Neural cell (in vitro differentiated cells): ENCODE data around the gene MPIG6B. TPM values are rescaled to one million over a fixed set of nuclear protein-coding genes. Genes with fewer than 3 reads are reported as not detected.

Source experiments
- H2AFZ ChIP-seq: fragments of 200-600, 300-800 bp; sonication (generic), shearing (Covaris generic); 2 replicates; pipeline ENCODE4 v1.6.0; 2014; ENCODE audit warnings: low read depth, mild to moderate bottlenecking, antibody characterized with exemption, low read length, moderate library complexity
- H3F3A ChIP-seq: fragments of 200-600 bp; shearing (Covaris generic); 2 replicates; pipeline ENCODE4 v1.6.1; 2016; ENCODE audit warnings: mild to moderate bottlenecking, moderate library complexity, mixed read lengths, antibody characterized with exemption, low read length; ENCODE audit not compliant: insufficient read depth, poor library complexity, severe bottlenecking
- H3K27ac ChIP-seq: fragments of 200-600, 300-800 bp; sonication (generic), shearing (Covaris generic); 2 replicates; pipeline ENCODE4 v1.5.1; 2014; ENCODE audit warnings: mild to moderate bottlenecking, low read length, moderate library complexity
- H3K27me3 ChIP-seq: fragments of 300-800, 200-600 bp; sonication (generic), shearing (Covaris generic); 2 replicates; pipeline ENCODE4 v1.6.0; 2014; ENCODE audit warnings: mild to moderate bottlenecking, low read depth, low read length, moderate library complexity; ENCODE audit not compliant: insufficient read depth
- H3K36me3 ChIP-seq: fragments of 300-800, 200-600 bp; sonication (generic), shearing (Covaris generic); 2 replicates; pipeline ENCODE4 v1.5.1; 2014; ENCODE audit warnings: mild to moderate bottlenecking, antibody characterized with exemption, low read length, moderate library complexity; ENCODE audit not compliant: insufficient read depth
- H3K4me2 ChIP-seq: fragments of 300-800, 200-600 bp; sonication (generic), shearing (Covaris generic); 2 replicates; pipeline ENCODE4 v1.6.0; 2014; ENCODE audit warnings: mild to moderate bottlenecking, low read length
- H3K4me3 ChIP-seq: fragments of 300-800, 200-600 bp; sonication (generic), shearing (Covaris generic); 2 replicates; pipeline ENCODE4 v1.5.1; 2014; ENCODE audit warnings: mild to moderate bottlenecking, low read length, moderate library complexity
- H3K79me2 ChIP-seq: fragments of 200-600 bp; shearing (Covaris generic); replicated peaks from 2 replicates; pipeline ENCODE4 v1.6.0; 2014; ENCODE audit warnings: mild to moderate bottlenecking, low read length, moderate library complexity; ENCODE audit not compliant: insufficient read depth
- H3K9ac ChIP-seq: fragments of 300-800, 200-600 bp; sonication (generic), shearing (Covaris generic); 2 replicates; pipeline ENCODE4 v1.6.1; 2016; ENCODE audit warnings: mild to moderate bottlenecking, low read length, mixed read lengths
- H3K9me2 ChIP-seq: fragments of 200-600 bp; shearing (Covaris generic); 2 replicates; pipeline ENCODE4 v1.6.1; 2016; ENCODE audit warnings: mild to moderate bottlenecking, low read length, mixed read lengths; ENCODE audit not compliant: insufficient read depth
- H3K9me3 ChIP-seq: fragments of 200-600, 300-800 bp; sonication (generic), shearing (Covaris generic); 2 replicates; pipeline ENCODE4 v1.6.1; 2016; ENCODE audit warnings: mild to moderate bottlenecking, mixed run types, low read length, moderate library complexity, mixed read lengths
- H4K20me1 ChIP-seq: fragments of 200-600 bp; shearing (Covaris generic); 2 replicates; pipeline ENCODE4 v1.6.1; 2016; ENCODE audit warnings: mild to moderate bottlenecking, mixed run types; ENCODE audit not compliant: insufficient read depth
- EP300 ChIP-seq: fragments of 450-650 bp; conservative IDR thresholded peaks from 2 replicates; pipeline ENCODE4 v1.6.1; 2014; ENCODE audit warnings: antibody characterized with exemption, mild to moderate bottlenecking, moderate library complexity; ENCODE audit not compliant: poor library complexity, severe bottlenecking
- EZH2 ChIP-seq: fragments of 200-600, 300-800 bp; shearing (Covaris generic), sonication (generic); IDR thresholded peaks from 2 replicates; pipeline ENCODE4 v1.6.1; 2014; ENCODE audit warnings: antibody characterized with exemption, low read length, borderline replicate concordance, mild to moderate bottlenecking; ENCODE audit not compliant: insufficient read depth, poor library complexity, severe bottlenecking
- MXI1 ChIP-seq: fragments of 450-650 bp; conservative IDR thresholded peaks from 2 replicates; pipeline ENCODE4 v1.6.1; 2014; ENCODE audit warnings: antibody characterized with exemption, mild to moderate bottlenecking; ENCODE audit not compliant: poor library complexity, severe bottlenecking
- POLR2AphosphoS5 ChIP-seq: IDR thresholded peaks from 2 replicates; pipeline ENCODE4 v1.6.1; 2012
- RAD21 ChIP-seq: fragments of 450-650 bp; conservative IDR thresholded peaks from 2 replicates; pipeline ENCODE4 v1.6.1; 2014; ENCODE audit warnings: antibody characterized with exemption, mild to moderate bottlenecking, moderate library complexity
- SMC3 ChIP-seq: fragments of 450-650 bp; conservative IDR thresholded peaks from 2 replicates; pipeline ENCODE4 v1.6.1; 2014; ENCODE audit warnings: antibody characterized with exemption, mild to moderate bottlenecking, moderate library complexity; ENCODE audit not compliant: poor library complexity
- TAF1 ChIP-seq: IDR thresholded peaks from 2 replicates; pipeline ENCODE4 v1.6.1; 2012; ENCODE audit warnings: low read depth
- polyA plus RNA-seq: library from polyadenylated mRNA; depleted of rRNA; stranded (reverse); fragments of >200 nt; gene quantifications from 2 replicates; pipeline ENCODE4 v1.2.3, GENCODE V29; 2014
- TF ChIP-seq, protein P1 (sequence below): fragments of 450-650 bp; IDR thresholded peaks from 2 replicates; pipeline ENCODE4 v1.5.1; 2014; ENCODE audit warnings: antibody characterized with exemption, mild to moderate bottlenecking, moderate library complexity; ENCODE audit not compliant: poor library complexity, severe bottlenecking
- TF ChIP-seq, protein P2 (sequence below): IDR thresholded peaks from 2 replicates; pipeline ENCODE4 v1.6.1; 2012; ENCODE audit warnings: borderline replicate concordance

MPIG6B gene
- polyA plus RNA-seq, 1 donor from 2014 or later: not detected

DNA sequence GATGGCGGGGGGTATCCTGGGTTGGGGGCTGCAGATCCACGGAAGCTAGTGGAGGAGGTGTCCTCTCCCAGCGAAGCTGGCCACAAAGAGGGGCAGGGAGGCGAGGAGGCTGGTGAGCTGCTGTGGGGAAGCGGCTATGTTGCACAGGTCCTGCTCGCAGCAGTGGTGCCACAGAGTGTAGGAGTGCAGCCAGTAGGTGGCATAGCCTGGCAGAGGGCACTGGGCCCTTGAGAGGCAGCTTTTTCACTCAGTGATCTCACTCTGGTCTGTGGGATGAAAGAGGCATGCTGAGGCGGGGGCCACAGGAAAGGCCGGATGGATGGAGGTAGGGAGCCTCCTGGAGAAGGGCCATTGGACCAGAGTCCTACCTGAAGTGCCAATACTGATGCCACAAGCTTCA, 10.9 kb upstream of the MPIG6B start:
- TF ChIP-seq POLR2AphosphoS5 (no peak), EZH2 (no peak), MXI1 (no peak), RAD21 (no peak), EP300 (no peak), TAF1 (no peak), SMC3 (no peak)
- TF ChIP-seq, protein P1, sequence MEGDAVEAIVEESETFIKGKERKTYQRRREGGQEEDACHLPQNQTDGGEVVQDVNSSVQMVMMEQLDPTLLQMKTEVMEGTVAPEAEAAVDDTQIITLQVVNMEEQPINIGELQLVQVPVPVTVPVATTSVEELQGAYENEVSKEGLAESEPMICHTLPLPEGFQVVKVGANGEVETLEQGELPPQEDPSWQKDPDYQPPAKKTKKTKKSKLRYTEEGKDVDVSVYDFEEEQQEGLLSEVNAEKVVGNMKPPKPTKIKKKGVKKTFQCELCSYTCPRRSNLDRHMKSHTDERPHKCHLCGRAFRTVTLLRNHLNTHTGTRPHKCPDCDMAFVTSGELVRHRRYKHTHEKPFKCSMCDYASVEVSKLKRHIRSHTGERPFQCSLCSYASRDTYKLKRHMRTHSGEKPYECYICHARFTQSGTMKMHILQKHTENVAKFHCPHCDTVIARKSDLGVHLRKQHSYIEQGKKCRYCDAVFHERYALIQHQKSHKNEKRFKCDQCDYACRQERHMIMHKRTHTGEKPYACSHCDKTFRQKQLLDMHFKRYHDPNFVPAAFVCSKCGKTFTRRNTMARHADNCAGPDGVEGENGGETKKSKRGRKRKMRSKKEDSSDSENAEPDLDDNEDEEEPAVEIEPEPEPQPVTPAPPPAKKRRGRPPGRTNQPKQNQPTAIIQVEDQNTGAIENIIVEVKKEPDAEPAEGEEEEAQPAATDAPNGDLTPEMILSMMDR: no peak
- TF ChIP-seq, protein P2, sequence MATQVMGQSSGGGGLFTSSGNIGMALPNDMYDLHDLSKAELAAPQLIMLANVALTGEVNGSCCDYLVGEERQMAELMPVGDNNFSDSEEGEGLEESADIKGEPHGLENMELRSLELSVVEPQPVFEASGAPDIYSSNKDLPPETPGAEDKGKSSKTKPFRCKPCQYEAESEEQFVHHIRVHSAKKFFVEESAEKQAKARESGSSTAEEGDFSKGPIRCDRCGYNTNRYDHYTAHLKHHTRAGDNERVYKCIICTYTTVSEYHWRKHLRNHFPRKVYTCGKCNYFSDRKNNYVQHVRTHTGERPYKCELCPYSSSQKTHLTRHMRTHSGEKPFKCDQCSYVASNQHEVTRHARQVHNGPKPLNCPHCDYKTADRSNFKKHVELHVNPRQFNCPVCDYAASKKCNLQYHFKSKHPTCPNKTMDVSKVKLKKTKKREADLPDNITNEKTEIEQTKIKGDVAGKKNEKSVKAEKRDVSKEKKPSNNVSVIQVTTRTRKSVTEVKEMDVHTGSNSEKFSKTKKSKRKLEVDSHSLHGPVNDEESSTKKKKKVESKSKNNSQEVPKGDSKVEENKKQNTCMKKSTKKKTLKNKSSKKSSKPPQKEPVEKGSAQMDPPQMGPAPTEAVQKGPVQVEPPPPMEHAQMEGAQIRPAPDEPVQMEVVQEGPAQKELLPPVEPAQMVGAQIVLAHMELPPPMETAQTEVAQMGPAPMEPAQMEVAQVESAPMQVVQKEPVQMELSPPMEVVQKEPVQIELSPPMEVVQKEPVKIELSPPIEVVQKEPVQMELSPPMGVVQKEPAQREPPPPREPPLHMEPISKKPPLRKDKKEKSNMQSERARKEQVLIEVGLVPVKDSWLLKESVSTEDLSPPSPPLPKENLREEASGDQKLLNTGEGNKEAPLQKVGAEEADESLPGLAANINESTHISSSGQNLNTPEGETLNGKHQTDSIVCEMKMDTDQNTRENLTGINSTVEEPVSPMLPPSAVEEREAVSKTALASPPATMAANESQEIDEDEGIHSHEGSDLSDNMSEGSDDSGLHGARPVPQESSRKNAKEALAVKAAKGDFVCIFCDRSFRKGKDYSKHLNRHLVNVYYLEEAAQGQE: no peak
- Histone ChIP-seq H3K79me2 (no peaks in the 10 kb centered on the region), H3K27ac (no peak overlapping the region), H3F3A (no peaks in the 10 kb centered on the region), H4K20me1 (no peaks in the 10 kb centered on the region), H3K4me3 (no peak overlapping the region), H3K4me2 (no peak overlapping the region), H3K9me2 (no peaks in the 10 kb centered on the region), H3K36me3 (no peaks in the 10 kb centered on the region), H3K27me3 (no peaks in the 10 kb centered on the region), H3K9me3 (no peaks in the 10 kb centered on the region), H3K9ac (no peak overlapping the region), H2AFZ (no peak overlapping the region)

DNA sequence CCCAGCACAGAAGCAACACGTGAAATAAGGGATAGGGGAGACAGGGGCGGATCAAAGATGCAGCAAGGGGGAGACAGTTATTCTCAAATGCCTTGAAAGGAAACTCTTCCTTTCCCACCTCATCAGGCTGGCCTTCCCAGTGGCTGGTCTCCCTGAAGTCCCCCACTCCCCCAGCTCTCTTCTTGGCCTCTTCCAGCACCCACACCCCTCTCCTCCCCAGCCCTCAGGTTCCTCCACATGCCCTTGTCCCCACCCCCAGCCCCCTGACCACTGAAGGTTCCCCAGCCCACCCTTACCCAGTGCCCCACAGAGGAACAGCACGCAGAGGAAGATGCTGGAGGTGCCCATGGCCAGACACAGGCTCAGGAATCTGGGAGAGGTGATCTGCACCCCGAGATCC, 9.7 kb upstream of the MPIG6B start:
- no peaks in the 10 kb centered on the region for H3K27me3 ChIP-seq
- no peak overlapping the region for H2AFZ ChIP-seq
- no peaks in the 10 kb centered on the region for H3K9me2 ChIP-seq
- H3K79me2 ChIP-seq: no peaks in the 10 kb centered on the region
- H3K36me3 ChIP-seq: no peaks in the 10 kb centered on the region
- peak overlapping the region; percentile 23 for H3K4me3 ChIP-seq
- peak overlapping the region; percentile 12 for H3K27ac ChIP-seq
- no peak overlapping the region for H3K4me2 ChIP-seq
- TF ChIP-seq POLR2AphosphoS5: no peak
- TF ChIP-seq TAF1: no peak
- TF ChIP-seq RAD21: no peak
- no peak for TF ChIP-seq EZH2
- no peak for TF ChIP-seq SMC3
- H3F3A ChIP-seq: no peaks in the 10 kb centered on the region
- H3K9me3 ChIP-seq: no peaks in the 10 kb centered on the region
- H4K20me1 ChIP-seq: no peaks in the 10 kb centered on the region
- peak overlapping the region; percentile 48 for H3K9ac ChIP-seq
